NCI-H345 (cell line): ENCODE measurements around the gene TMCC1.
"Not testable (repeated sequence)": the region's sequence is repeated elsewhere in the genome, so short reads cannot be mapped to it uniquely, and the experiment has no call there.

Source experiments
- DNase-seq: peaks from one replicate; lab custom pipeline; 2025; lab: John Stamatoyannopoulos, UW

The TMCC1 gene

GRCh38 chr3:129650256-129650872 is 243.1 kb downstream of the TMCC1 start:
- no peak for DNase-seq

GRCh38 chr3:129648391-129648790 is 245.1 kb downstream of the TMCC1 start:
- no peak for DNase-seq

GRCh38 chr3:129645286-129645685 is 248.2 kb downstream of the TMCC1 start:
- DNase-seq = no peak

- no peak for DNase-seq
Measured at GRCh38 chr3:129644836-129645235, 248.7 kb downstream of the TMCC1 start.

GRCh38 chr3:129641567-129642260 is 251.8 kb downstream of the TMCC1 start:
- DNase-seq = not testable (repeated sequence)

GRCh38 chr3:129640985-129641384 is 252.5 kb downstream of the TMCC1 start:
- DNase-seq = not testable (repeated sequence)

GRCh38 chr3:129638481-129638880 is 255.0 kb downstream of the TMCC1 start:
- no peak for DNase-seq

- DNase-seq = no peak
Measured at GRCh38 chr3:129636082-129636481, 257.4 kb downstream of the TMCC1 start.

GRCh38 chr3:129635656-129636055 is 257.9 kb downstream of the TMCC1 start:
- no peak for DNase-seq

GRCh38 chr3:129633751-129634481 is 259.6 kb downstream of the TMCC1 start:
- DNase-seq = no peak

- DNase-seq = no peak
Measured at GRCh38 chr3:129632977-129633376, 260.5 kb downstream of the TMCC1 start.

- DNase-seq = no peak
Measured at GRCh38 chr3:129632556-129632955, 261.0 kb downstream of the TMCC1 start.

GRCh38 chr3:129632056-129632455 is 261.5 kb downstream of the TMCC1 start:
- DNase-seq = no peak

GRCh38 chr3:129629011-129629410 is 264.5 kb downstream of the TMCC1 start:
- no peak for DNase-seq

GRCh38 chr3:129628169-129628522 is 265.4 kb downstream of the TMCC1 start:
- no peak for DNase-seq

GRCh38 chr3:129627350-129628168 is 266.0 kb downstream of the TMCC1 start:
- peak; percentile 64 for DNase-seq

GRCh38 chr3:129626744-129627349 is 266.7 kb downstream of the TMCC1 start:
- peak; percentile 70 for DNase-seq

GRCh38 chr3:129625072-129625874 is 268.2 kb downstream of the TMCC1 start:
- no peak for DNase-seq

- DNase-seq = no peak
Measured at GRCh38 chr3:129624347-129625071, 269.0 kb downstream of the TMCC1 start.

- DNase-seq = no peak
Measured at GRCh38 chr3:129623447-129624118, 269.9 kb downstream of the TMCC1 start.
